Measurements from ENCODE around the gene CDHR2.

The CDHR2 gene

DNA sequence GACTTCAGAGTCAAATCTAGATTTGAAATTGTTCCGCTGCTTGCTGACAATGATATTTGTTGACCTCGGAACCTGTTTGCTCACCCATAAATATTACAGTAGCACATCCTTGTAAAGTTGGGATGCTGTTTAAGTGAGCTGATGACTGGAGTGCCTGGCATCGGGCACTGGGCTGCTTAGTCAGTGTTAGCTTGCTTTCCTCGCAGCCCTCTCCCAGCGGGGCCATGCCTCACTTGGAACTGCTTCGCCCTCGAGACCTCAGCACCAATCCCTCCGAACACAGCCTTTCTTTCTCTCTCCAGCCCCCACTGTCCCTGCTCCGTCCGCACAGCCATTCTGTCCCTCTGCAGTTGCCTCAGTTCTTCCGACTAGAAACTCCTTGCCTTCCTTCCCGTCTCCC is 35.4 kb upstream of the CDHR2 start:
- Histone ChIP-seq H2BK5ac (ENCODE audit: low read length) (no peak overlapping the region), H3K79me2 (ENCODE audit: control insufficient read depth, insufficient read depth, low read length) (no peaks in the 10 kb centered on the region), H3K23ac (ENCODE audit: low read length) (no peak overlapping the region), H3K56ac (ENCODE audit: low read length) (no peak overlapping the region), H2BK15ac (replicated peaks; ENCODE audit: low read depth) (no peak overlapping the region), H4K5ac (ENCODE audit: low read length) (no peak overlapping the region), H4K8ac (ENCODE audit: low read depth, low read length) (no peak overlapping the region), H2AK5ac (ENCODE audit: low read length) (no peak overlapping the region), H3K4me3 (ENCODE audit: low read length) (no peak overlapping the region), H3K18ac (ENCODE audit: low read length) (no peak overlapping the region), H3K79me1 (ENCODE audit: low read length) (no peaks in the 10 kb centered on the region), H3K27ac (ENCODE audit: low read depth, low read length) (no peak overlapping the region), H3K4ac (ENCODE audit: low read depth, low read length) (no peak overlapping the region), H3K4me2 (ENCODE audit: low read length) (no peak overlapping the region), H3K36me3 (ENCODE audit: control insufficient read depth, insufficient read depth, low read length) (peaks cover 2% of the 10 kb centered on the region), H3K9ac (ENCODE audit: low read length) (no peak overlapping the region), H3K4me1 (ENCODE audit: control insufficient read depth, low read depth, low read length) (no peaks in the 10 kb centered on the region), H3K27me3 (ENCODE audit: insufficient read depth, low read length, poor library complexity) (no peaks in the 10 kb centered on the region), H2BK120ac (ENCODE audit: low read depth, low read length) (no peak overlapping the region)
- no CpG with 5 or more reads among the region's 12 CpGs for WGBS (ENCODE audit: extremely low coverage, insufficient coverage, low lambda C conversion rate)
- no peak for DNase-seq

GRCh38 chr5:176514244-176514950 is 34.7 kb upstream of the CDHR2 start:
- WGBS (ENCODE audit: extremely low coverage, insufficient coverage, low lambda C conversion rate), result no CpG with 5 or more reads among the region's 11 CpGs
- no peak overlapping the region for H3K23ac ChIP-seq (ENCODE audit: low read length)
- no peak for DNase-seq

GRCh38 chr5:176515396-176515795 is 33.7 kb upstream of the CDHR2 start:
- Histone ChIP-seq H3K4ac (ENCODE audit: low read depth, low read length) (no peak overlapping the region), H3K79me1 (ENCODE audit: low read length) (no peaks in the 10 kb centered on the region), H2AK5ac (ENCODE audit: low read length) (no peak overlapping the region), H3K36me3 (ENCODE audit: control insufficient read depth, insufficient read depth, low read length) (no peaks in the 10 kb centered on the region), H3K9ac (ENCODE audit: low read length) (no peak overlapping the region), H2BK120ac (ENCODE audit: low read depth, low read length) (no peak overlapping the region), H3K18ac (ENCODE audit: low read length) (no peak overlapping the region), H4K8ac (ENCODE audit: low read depth, low read length) (no peak overlapping the region), H3K4me1 (ENCODE audit: control insufficient read depth, low read depth, low read length) (no peaks in the 10 kb centered on the region), H3K27ac (ENCODE audit: low read depth, low read length) (no peak overlapping the region), H2BK5ac (ENCODE audit: low read length) (no peak overlapping the region), H3K23ac (ENCODE audit: low read length) (no peak overlapping the region), H3K4me3 (ENCODE audit: low read length) (no peak overlapping the region), H3K79me2 (ENCODE audit: control insufficient read depth, insufficient read depth, low read length) (no peaks in the 10 kb centered on the region), H3K4me2 (ENCODE audit: low read length) (no peak overlapping the region), H3K27me3 (ENCODE audit: insufficient read depth, low read length, poor library complexity) (no peaks in the 10 kb centered on the region), H3K56ac (ENCODE audit: low read length) (no peak overlapping the region), H4K5ac (ENCODE audit: low read length) (no peak overlapping the region), H2BK15ac (replicated peaks; ENCODE audit: low read depth) (no peak overlapping the region)
- DNase-seq, result no peak
- WGBS (ENCODE audit: extremely low coverage, insufficient coverage, low lambda C conversion rate), result no CpG with 5 or more reads among the region's 4 CpGs

More at GRCh38 chr5:176514244-176514950, 34.7 kb upstream of the CDHR2 start:
- Histone ChIP-seq H3K79me1 (ENCODE audit: low read length) (no peaks in the 10 kb centered on the region), H3K27me3 (ENCODE audit: insufficient read depth, low read length, poor library complexity) (no peaks in the 10 kb centered on the region), H3K27ac (ENCODE audit: low read depth, low read length) (no peak overlapping the region), H3K56ac (ENCODE audit: low read length) (no peak overlapping the region), H4K5ac (ENCODE audit: low read length) (no peak overlapping the region), H2BK5ac (ENCODE audit: low read length) (no peak overlapping the region), H2BK15ac (replicated peaks; ENCODE audit: low read depth) (no peak overlapping the region), H3K4ac (ENCODE audit: low read depth, low read length) (no peak overlapping the region), H3K4me1 (ENCODE audit: control insufficient read depth, low read depth, low read length) (no peaks in the 10 kb centered on the region), H3K4me2 (ENCODE audit: low read length) (no peak overlapping the region), H4K8ac (ENCODE audit: low read depth, low read length) (no peak overlapping the region), H3K18ac (ENCODE audit: low read length) (no peak overlapping the region), H3K79me2 (ENCODE audit: control insufficient read depth, insufficient read depth, low read length) (no peaks in the 10 kb centered on the region), H3K36me3 (ENCODE audit: control insufficient read depth, insufficient read depth, low read length) (no peaks in the 10 kb centered on the region), H3K9ac (ENCODE audit: low read length) (no peak overlapping the region), H2AK5ac (ENCODE audit: low read length) (no peak overlapping the region), H3K4me3 (ENCODE audit: low read length) (no peak overlapping the region), H2BK120ac (ENCODE audit: low read depth, low read length) (no peak overlapping the region)

DNA sequence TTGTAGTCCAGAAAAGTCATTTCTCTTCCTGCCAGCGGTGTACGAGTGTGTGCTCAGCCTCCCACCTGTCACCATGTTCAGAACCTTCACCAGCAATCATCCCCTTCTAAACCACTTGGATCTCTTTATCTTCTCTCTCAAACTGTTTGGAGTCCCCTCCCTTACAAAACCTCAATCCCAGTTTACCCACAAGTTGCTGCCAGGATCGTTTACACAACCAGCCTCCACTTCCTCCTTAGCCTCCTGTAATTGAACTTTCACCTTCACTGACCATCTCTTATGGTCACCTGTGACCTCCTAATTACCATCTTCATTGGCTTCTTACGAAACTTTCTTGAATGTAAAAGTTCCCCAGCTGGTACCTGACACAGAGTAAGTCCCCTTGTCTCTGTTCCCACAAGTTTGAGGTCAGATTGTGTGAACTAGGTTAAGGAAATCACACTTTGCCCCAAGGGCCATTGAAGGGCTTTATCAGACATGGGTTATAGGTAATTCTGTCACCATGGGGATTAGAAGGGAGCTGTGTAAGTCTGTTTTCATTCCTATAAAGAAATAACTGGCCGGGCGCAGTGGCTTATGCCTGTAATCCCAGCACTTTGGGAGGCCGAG is 32.0 kb upstream of the CDHR2 start:
- no peak overlapping the region for H3K4me3 ChIP-seq (ENCODE audit: low read length)
- no peak overlapping the region for H3K27ac ChIP-seq (ENCODE audit: low read depth, low read length)
- no peaks in the 10 kb centered on the region for H3K4me1 ChIP-seq (ENCODE audit: control insufficient read depth, low read depth, low read length)
- no peak for DNase-seq
- H2BK15ac ChIP-seq (replicated peaks; ENCODE audit: low read depth), result no peak overlapping the region
- H4K5ac ChIP-seq (ENCODE audit: low read length), result no peak overlapping the region
- no peaks in the 10 kb centered on the region for H3K79me2 ChIP-seq (ENCODE audit: control insufficient read depth, insufficient read depth, low read length)
- H2BK120ac ChIP-seq (ENCODE audit: low read depth, low read length), result no peak overlapping the region
- WGBS (ENCODE audit: extremely low coverage, insufficient coverage, low lambda C conversion rate), result no CpG with 5 or more reads among the region's 7 CpGs
- no peak overlapping the region for H3K18ac ChIP-seq (ENCODE audit: low read length)
- H3K27me3 ChIP-seq (ENCODE audit: insufficient read depth, low read length, poor library complexity), result no peaks in the 10 kb centered on the region
- no peak overlapping the region for H3K4me2 ChIP-seq (ENCODE audit: low read length)
- no peak overlapping the region for H4K8ac ChIP-seq (ENCODE audit: low read depth, low read length)
- no peak overlapping the region for H2AK5ac ChIP-seq (ENCODE audit: low read length)
- H3K56ac ChIP-seq (ENCODE audit: low read length), result no peak overlapping the region
- H2BK5ac ChIP-seq (ENCODE audit: low read length), result no peak overlapping the region
- no peaks in the 10 kb centered on the region for H3K79me1 ChIP-seq (ENCODE audit: low read length)
- H3K23ac ChIP-seq (ENCODE audit: low read length), result no peak overlapping the region
- no peak overlapping the region for H3K9ac ChIP-seq (ENCODE audit: low read length)
- no peaks in the 10 kb centered on the region for H3K36me3 ChIP-seq (ENCODE audit: control insufficient read depth, insufficient read depth, low read length)
- no peak overlapping the region for H3K4ac ChIP-seq (ENCODE audit: low read depth, low read length)

- Histone ChIP-seq H3K4ac (ENCODE audit: low read depth, low read length) (no peak overlapping the region), H3K18ac (ENCODE audit: low read length) (no peak overlapping the region), H3K79me1 (ENCODE audit: low read length) (no peaks in the 10 kb centered on the region), H3K4me1 (ENCODE audit: control insufficient read depth, low read depth, low read length) (no peaks in the 10 kb centered on the region), H3K4me2 (ENCODE audit: low read length) (no peak overlapping the region), H2BK120ac (ENCODE audit: low read depth, low read length) (no peak overlapping the region), H2BK5ac (ENCODE audit: low read length) (no peak overlapping the region), H2BK15ac (replicated peaks; ENCODE audit: low read depth) (no peak overlapping the region), H3K27me3 (ENCODE audit: insufficient read depth, low read length, poor library complexity) (no peaks in the 10 kb centered on the region), H3K36me3 (ENCODE audit: control insufficient read depth, insufficient read depth, low read length) (no peaks in the 10 kb centered on the region), H3K4me3 (ENCODE audit: low read length) (no peak overlapping the region), H3K79me2 (ENCODE audit: control insufficient read depth, insufficient read depth, low read length) (no peaks in the 10 kb centered on the region), H3K9ac (ENCODE audit: low read length) (no peak overlapping the region), H2AK5ac (ENCODE audit: low read length) (no peak overlapping the region), H3K27ac (ENCODE audit: low read depth, low read length) (no peak overlapping the region), H3K23ac (ENCODE audit: low read length) (no peak overlapping the region), H4K5ac (ENCODE audit: low read length) (no peak overlapping the region), H3K56ac (ENCODE audit: low read length) (no peak overlapping the region), H4K8ac (ENCODE audit: low read depth, low read length) (no peak overlapping the region)
- no peak for DNase-seq
- WGBS (ENCODE audit: extremely low coverage, insufficient coverage, low lambda C conversion rate), result no CpG with 5 or more reads among the region's 16 CpGs
These were observed 29.1 kb upstream of the CDHR2 start for GRCh38 chr5:176519810-176520720.

All from mesendoderm (in vitro differentiated cells).